ENCODE results near the gene EP400. TPM values are rescaled to one million over a fixed set of nuclear protein-coding genes. Genes with fewer than 3 reads are reported as not detected.

Gene EP400
- total and polyA plus RNA-seq, 9 of the 15 experiments (the other 6 are each of a cell fraction or from before 2014, with no cell fraction given) = 4.5 to 58.0 (median 7.0) TPM

- H3K36me3 ChIP-seq (ENCODE audit: control insufficient read depth, insufficient read depth, low read length) = peaks cover 72% of the 10 kb centered on the region; the same call in 2 of the 3 replicates
- no TSS peak for BruUV-seq (replicated peaks)
- TF ChIP-seq MYC (IDR thresholded peaks at IDR 0.05; ENCODE audit: low read depth, low read length) (no peak), MYC (CRISPR knock-in tag; IDR thresholded peaks at IDR 0.05; ENCODE audit: borderline replicate concordance, low read depth) (no peak), FOXJ2 (tag; IDR thresholded peaks at IDR 0.05) (no peak), EZH2 (IDR thresholded peaks at IDR 0.05; ENCODE audit: borderline replicate concordance, low read depth, low read length) (no peak), PCBP1 (IDR thresholded peaks at IDR 0.05; ENCODE audit: low read depth, low read length, poor library complexity, severe bottlenecking) (no peak), SPI1 (IDR thresholded peaks at IDR 0.05; ENCODE audit: borderline replicate concordance, low read depth, low read length) (no peak), ZNF695 (CRISPR knock-in tag; IDR thresholded peaks at IDR 0.05) (no peak), E2F8 (IDR thresholded peaks at IDR 0.05; ENCODE audit: low read depth, partially characterized antibody) (no peak), HNRNPUL1 (IDR thresholded peaks at IDR 0.05; ENCODE audit: low read length) (no peak), ZNF133 (CRISPR knock-in tag; IDR thresholded peaks at IDR 0.05) (no peak), ZNF77 (CRISPR knock-in tag; IDR thresholded peaks at IDR 0.05) (no peak), ZNF507 (tag; conservative IDR thresholded peaks at IDR 0.05) (no peak), ZNF589 (CRISPR knock-in tag; IDR thresholded peaks at IDR 0.05; ENCODE audit: low read depth) (no peak), ZNF165 (CRISPR knock-in tag; IDR thresholded peaks at IDR 0.05; ENCODE audit: borderline replicate concordance) (no peak), E2F3 (CRISPR knock-in tag; IDR thresholded peaks at IDR 0.05) (no peak), HOXB6 (CRISPR knock-in tag; IDR thresholded peaks at IDR 0.05; ENCODE audit: borderline replicate concordance) (no peak)
- no peaks in the 10 kb centered on the region for H3K9me3 ChIP-seq (replicated peaks; ENCODE audit: control insufficient read depth, insufficient read depth, low read depth, low read length)
- H2AFZ ChIP-seq (ENCODE audit: low read depth, low read length) = no peak overlapping the region
- POLR2A ChIA-PET = no interaction called here
- in situ Hi-C loops (cut with MboI) (no loop called here), intact Hi-C loops (cut with micrococcal nuclease) (no loop called here)
- ATAC-seq (no peak), FAIRE-seq (no peak), DNase-seq (ENCODE audit: extremely low read depth in 1 of 4, low spot score in 3 of 4) (no peak)
- no peaks in the 10 kb centered on the region for H3K9me1 ChIP-seq (ENCODE audit: control insufficient read depth, insufficient read depth, low read length)
- no peaks in the 10 kb centered on the region for H4K20me1 ChIP-seq (replicated peaks; ENCODE audit: control insufficient read depth, insufficient read depth, low read length)
- H3K79me2 ChIP-seq (ENCODE audit: control insufficient read depth, insufficient read depth, low read length) = peaks cover 6% of the 10 kb centered on the region; the same call in 2 of the 3 replicates
- H3K4me2 ChIP-seq (ENCODE audit: insufficient read depth, low read length) = no peak overlapping the region
- no peaks in the 10 kb centered on the region for H3K27me3 ChIP-seq (ENCODE audit: control insufficient read depth in 2 of 2, insufficient read depth in 2 of 2, low read length in 2 of 2)
- 97% methylated on average over 8 of the region's 8 CpGs for WGBS (ENCODE audit: insufficient coverage, low coverage, missing lambda C conversion rate)
- H3K4me1 ChIP-seq (replicated peaks in 1 of 2; ENCODE audit: control insufficient read depth in 2 of 2, insufficient read depth in 2 of 2, low read length in 2 of 2) = peaks cover 0 to 5% of the 10 kb centered on the region in 2 experiments; a peak in 1 of 5 replicates
- no peak overlapping the region for H3K27ac ChIP-seq (ENCODE audit: extremely low read depth, low read depth, low read length)
- no peak overlapping the region for H3K4me3 ChIP-seq
- CTCF ChIA-PET (ENCODE audit: low intra/inter-chr PET ratio) = no interaction called here
- H3K9ac ChIP-seq (ENCODE audit: insufficient read depth in 1 of 2, low read depth in 2 of 2, low read length in 2 of 2) = no peak overlapping the region
Observed at GRCh38 chr12:132109741-132110140, 160.0 kb downstream of the EP400 start.
